MM.1S (cell line): ENCODE measurements around the gene CTNNA3.

Experiments
- CTCF ChIP-seq: fragments of 300-600 bp; sonication (generic); IDR thresholded peaks from 2 replicates; pipeline ENCODE4 v1.5.1; 2016; ENCODE audit warnings: antibody characterized with exemption, low read length, mixed read lengths
- EZH2phosphoT487 ChIP-seq: fragments of 300-600 bp; sonication (generic); IDR thresholded peaks from 2 replicates; pipeline ENCODE4 v1.6.1; 2018; ENCODE audit warnings: antibody characterized with exemption, low read length

GRCh38 chr10:67087135-67087425, 608.9 kb downstream of the CTNNA3 start:
- TF ChIP-seq CTCF (no peak), EZH2phosphoT487 (no peak)
